Lower leg skin (tissue), 4 donors: ENCODE results near the gene RPL32. TPM values are rescaled to one million over a fixed set of nuclear protein-coding genes. Genes with fewer than 3 reads are reported as not detected.

Source experiments
- DNase-seq, 2 donors: peaks; one replicate each; pipeline ENCODE4 v3.0.0-alpha.2; 2019; ENCODE audit warnings: low spot score in 2 of 2
- H3K4me3 ChIP-seq: fragments of 200-600 bp; sonication (generic); 2 replicates; pipeline ENCODE4 v1.5.1; 2017; ENCODE audit warnings: mild to moderate bottlenecking, low read depth; ENCODE audit not compliant: poor library complexity, severe bottlenecking
- POLR2A ChIP-seq, 2 donors: fragments of 450-650 bp; IDR thresholded peaks; one replicate each; pipeline ENCODE4 v1.6.1; 2016 to 2017; ENCODE audit warnings: antibody characterized with exemption in 2 of 2, mild to moderate bottlenecking in 1 of 2, moderate library complexity in 1 of 2
- WGBS, 2 donors: methylation state at CpG; one replicate each; pipeline ENCODE4 v1.1.5; 2018; 5-methylcytosine and 5-hydroxymethylcytosine counted together
- intact Hi-C: fragments of 100-400 bp; cut with DNase I; formaldehyde crosslinking; loops from one replicate; pipeline ENCODE4 v1.15.0; 2023; ENCODE audit warnings: low total_unique reads
- total RNA-seq, 4 donors: library from RNA; depleted of rRNA; stranded (reverse); fragments of >200 nt; gene quantifications; one replicate each; pipeline ENCODE4 v1.1.0, GENCODE V29; 2016
- TF ChIP-seq, protein P1 (sequence below), 3 donors: fragments of 450-650 bp; IDR thresholded peaks; one replicate each; pipeline ENCODE4 v1.5.1; 2016; ENCODE audit warnings: antibody characterized with exemption in 3 of 3, mild to moderate bottlenecking in 3 of 3, moderate library complexity in 2 of 3

The RPL32 gene
- total RNA-seq, 4 donors from 2014 or later = 1,042 to 3,119 (median 2,671) TPM

GRCh38 chr3:12785096-12785495, 56.3 kb downstream of the RPL32 start:
- intact Hi-C loops = no loop called here
- no peak for DNase-seq
- no peak overlapping the region for H3K4me3 ChIP-seq
- TF ChIP-seq, protein P1, sequence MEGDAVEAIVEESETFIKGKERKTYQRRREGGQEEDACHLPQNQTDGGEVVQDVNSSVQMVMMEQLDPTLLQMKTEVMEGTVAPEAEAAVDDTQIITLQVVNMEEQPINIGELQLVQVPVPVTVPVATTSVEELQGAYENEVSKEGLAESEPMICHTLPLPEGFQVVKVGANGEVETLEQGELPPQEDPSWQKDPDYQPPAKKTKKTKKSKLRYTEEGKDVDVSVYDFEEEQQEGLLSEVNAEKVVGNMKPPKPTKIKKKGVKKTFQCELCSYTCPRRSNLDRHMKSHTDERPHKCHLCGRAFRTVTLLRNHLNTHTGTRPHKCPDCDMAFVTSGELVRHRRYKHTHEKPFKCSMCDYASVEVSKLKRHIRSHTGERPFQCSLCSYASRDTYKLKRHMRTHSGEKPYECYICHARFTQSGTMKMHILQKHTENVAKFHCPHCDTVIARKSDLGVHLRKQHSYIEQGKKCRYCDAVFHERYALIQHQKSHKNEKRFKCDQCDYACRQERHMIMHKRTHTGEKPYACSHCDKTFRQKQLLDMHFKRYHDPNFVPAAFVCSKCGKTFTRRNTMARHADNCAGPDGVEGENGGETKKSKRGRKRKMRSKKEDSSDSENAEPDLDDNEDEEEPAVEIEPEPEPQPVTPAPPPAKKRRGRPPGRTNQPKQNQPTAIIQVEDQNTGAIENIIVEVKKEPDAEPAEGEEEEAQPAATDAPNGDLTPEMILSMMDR (IDR thresholded peaks at IDR 0.05) = no peak
- TF ChIP-seq POLR2A (IDR thresholded peaks at IDR 0.05) = no peak
- WGBS, 2 donors = 48 to 58% methylated on average over 4 of the region's 4 CpGs

Other genes starting within 250 kb of the RPL32 start
- 100 to 1,000 TPM; 126 to 140 (median 131) TPM for gene RAF1, start 177.4 kb downstream of the RPL32 start, total RNA-seq
- gene TMEM40, start 82.3 kb downstream of the RPL32 start, total RNA-seq = 10 to 100 TPM; 46.4 to 93.6 (median 50.7) TPM
- 1 to 10 TPM in 3 of 4 donors, under 1 TPM in 1; 0.63 to 4.2 (median 2.8) TPM for gene CAND2, start 44.9 kb downstream of the RPL32 start, total RNA-seq
- 10 to 100 TPM; 31.9 to 35.8 (median 34.8) TPM for gene IQSEC1, start 231.9 kb upstream of the RPL32 start, total RNA-seq